Tongue (tissue), 2 donors: Measurements from ENCODE around the gene CYFIP1. TPM values are rescaled to one million over a fixed set of nuclear protein-coding genes. Genes with fewer than 3 reads are reported as not detected.

Experiments used
- DNase-seq: peaks from one replicate; pipeline ENCODE4 v3.0.0-alpha.2; 2015
- total RNA-seq: library from RNA; depleted of rRNA; stranded (reverse); fragments of >200 nt; gene quantifications from one replicate; pipeline ENCODE4 v1.2.3, GENCODE V29; 2014

The CYFIP1 gene
- total RNA-seq, 1 donor from 2014 or later = 92.6 TPM

DNA sequence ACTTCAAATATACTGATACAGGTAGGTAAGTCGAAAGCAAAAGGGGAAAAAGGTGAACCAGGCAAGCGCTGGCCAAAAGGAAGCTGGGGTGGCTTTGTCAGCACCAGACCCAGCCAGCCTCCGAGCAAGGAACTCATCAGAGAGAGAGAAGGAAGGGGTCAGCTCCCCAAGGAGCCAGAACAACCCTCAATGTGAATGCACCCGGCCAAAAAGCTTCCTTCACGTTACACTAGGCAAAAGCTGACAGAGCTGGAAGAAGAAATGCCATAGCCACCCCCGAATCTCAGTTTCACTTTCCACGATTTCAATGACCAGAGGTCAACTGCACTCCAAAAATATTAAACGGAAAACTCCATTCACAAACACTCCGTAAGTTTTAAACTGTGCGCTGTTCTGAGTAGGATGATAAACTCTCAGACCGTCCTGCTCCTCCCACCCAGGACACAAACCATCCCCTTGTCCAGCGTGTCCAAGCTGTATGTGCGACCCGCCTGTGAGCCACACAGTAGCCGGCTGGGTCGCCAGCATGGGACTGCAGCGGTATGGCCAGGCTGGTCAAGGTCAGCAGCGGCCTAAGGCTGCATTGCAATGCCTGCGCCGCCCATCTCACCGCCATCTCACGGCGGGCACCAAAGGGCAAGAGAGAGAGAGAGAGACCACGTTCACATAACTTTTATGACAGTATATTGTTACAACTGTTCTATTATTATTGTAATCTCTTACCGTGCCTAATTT is 29.7 kb downstream of the CYFIP1 start:
- no peak for DNase-seq

DNA sequence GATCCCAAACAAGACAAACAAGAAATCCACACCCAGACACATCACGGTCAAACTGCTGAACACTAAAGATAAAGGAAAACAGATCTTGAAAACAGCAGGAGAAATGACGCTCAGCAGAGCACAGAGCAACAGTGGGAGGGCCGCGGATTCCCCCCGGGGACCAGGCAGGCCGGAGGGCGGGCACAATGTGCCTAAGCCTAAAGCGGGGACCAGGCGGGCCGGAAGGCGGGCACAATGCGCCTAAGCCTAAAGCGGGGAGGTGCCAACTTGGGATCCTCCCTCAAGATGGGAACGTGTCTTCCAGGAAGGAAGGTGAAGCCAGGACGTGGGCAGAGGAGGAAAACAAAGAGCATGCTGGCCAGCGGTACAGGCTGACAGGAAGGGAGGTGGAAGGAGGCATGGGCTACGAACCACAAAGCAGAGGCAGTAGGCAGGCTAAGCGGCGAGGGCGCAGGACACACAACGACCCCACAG is 31.1 kb downstream of the CYFIP1 start:
- DNase-seq = peak; percentile 62

DNA sequence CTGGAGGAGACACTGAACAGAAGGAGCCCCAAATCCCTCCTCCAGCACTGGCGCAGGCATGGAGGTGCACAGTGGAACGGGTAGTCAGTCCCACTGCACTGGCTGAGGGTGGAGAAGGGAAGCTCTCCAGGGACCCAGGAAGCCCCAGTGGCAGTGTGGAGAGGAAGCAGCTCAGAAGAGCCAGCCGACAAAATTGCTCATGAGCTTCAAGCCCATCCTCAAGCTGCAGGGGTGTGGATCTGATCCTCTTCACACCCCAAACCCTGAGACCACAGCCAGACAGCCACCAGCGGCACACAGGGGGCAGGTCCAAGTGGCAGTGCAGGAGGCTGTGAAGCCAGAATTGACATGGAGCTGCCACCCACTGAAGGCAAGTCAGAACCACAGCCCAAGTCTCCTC is 32.1 kb downstream of the CYFIP1 start:
- DNase-seq = no peak

GRCh38 chr15:22947101-22948000 is 32.8 kb downstream of the CYFIP1 start:
- no peak for DNase-seq

DNA sequence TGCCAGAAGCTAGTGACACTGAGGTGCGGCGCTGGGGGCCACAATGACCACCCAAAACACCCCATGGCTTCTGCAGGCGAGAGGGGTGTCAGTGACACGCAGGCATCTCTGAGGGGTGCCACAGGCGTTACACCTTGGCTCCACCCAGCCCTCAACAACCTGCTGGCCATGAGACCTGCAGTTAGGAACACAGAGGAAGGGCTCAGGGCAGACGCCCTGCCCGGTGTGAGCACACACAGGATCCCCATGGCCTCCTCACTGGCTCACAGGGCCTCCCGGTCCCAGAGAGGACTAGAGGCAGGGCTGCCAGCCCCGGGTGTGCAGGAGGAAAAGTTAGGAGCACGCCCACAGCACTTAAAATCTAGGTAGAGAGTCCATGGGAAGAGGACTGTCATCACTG is 35.1 kb downstream of the CYFIP1 start:
- DNase-seq = no peak

GRCh38 chr15:22944651-22945050 is 35.5 kb downstream of the CYFIP1 start:
- peak; percentile 60 for DNase-seq

GRCh38 chr15:22942877-22943276 is 37.3 kb downstream of the CYFIP1 start:
- DNase-seq = no peak

DNA sequence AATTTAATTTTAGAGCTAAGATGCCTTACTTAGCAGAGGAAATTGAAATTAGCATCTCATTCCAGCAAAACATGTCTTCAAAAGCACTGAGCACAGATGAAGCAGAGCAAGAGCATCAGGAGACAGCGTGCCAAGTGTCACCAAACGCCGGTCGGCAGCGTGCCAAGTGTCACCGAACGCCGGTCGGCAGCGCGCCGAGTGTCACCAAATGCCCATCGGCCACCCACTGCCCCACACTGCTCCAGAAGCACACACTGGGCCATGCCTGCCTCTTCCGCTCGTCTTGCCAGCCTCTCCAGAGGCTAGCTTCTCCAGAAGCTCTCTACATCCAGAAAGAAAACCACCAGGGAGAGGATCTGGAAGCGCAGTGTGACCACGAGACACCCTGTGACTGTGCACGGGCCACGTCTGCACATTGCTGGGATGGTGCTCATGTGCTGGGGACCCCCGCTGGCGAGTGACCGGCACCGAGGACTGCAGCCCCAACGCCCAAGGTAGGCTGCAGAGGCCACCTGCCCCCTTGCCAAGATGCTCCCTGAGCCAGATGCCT is 37.8 kb downstream of the CYFIP1 start:
- DNase-seq = no peak

- DNase-seq = no peak
These were observed 39.0 kb downstream of the CYFIP1 start for GRCh38 chr15:22941179-22941578.

DNA sequence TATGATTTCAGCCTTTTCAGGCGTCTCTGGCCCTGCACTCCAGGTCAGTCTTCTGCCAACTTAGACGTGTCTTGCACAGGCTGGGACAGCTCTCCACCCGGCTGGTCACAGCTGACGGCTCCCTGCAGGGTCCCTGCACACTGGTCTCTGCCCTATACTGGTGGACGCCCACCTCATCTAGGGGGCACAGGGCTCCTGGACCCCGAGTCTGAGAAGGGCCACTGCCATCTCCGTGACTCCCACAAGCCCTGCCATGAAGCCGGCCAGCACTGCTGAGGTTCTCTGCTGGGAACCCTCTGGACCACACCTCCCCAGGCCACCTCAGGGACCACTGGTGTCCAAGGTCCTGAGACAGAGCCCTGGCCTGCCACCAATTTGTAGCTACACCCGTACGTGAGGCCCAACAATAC is 40.5 kb downstream of the CYFIP1 start:
- no peak for DNase-seq

DNA sequence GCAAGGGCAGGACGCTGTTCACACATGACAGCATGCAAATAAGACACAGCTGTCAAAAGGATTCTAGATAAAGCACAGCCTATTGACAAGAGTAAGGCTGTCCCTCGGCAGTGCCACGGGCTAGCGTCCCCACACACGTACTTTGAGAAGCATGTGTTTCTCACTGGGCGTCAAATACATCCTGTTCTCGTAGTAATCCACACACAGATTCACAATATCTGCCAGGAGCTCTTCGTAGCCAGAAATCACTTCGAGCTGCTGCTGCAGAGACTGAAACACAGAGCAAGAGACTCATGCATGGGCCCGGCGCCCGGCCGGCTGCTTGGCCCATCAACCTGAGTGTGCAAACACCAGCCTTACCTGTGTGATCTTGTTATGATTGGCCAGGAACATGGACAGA is 41.1 kb downstream of the CYFIP1 start:
- DNase-seq = no peak

- no peak for DNase-seq
These were observed 43.3 kb downstream of the CYFIP1 start for GRCh38 chr15:22936577-22937472.

DNA sequence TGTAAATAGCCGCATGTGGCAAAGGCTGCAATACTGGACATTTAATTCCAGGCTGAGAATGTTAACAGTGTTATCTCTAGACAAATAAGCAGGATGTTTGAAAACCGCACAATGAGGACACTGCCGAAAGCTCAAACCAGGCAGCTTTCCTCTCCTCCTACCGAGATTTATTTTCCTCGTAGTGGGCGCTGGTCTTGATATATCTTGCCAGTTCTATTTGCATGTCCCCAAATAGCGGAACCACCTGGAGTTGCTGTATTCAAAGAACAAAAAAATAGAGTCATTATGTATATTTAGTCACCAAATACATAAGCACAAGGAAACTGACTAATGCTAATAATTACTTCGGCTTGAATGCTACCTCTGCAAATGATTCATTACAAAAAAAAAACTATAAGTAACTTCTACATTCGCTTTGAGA is 46.5 kb downstream of the CYFIP1 start:
- DNase-seq = no peak

- no peak for DNase-seq
These were observed 48.2 kb downstream of the CYFIP1 start for GRCh38 chr15:22931784-22932536.

- DNase-seq = peak; percentile 57
These were observed 49.2 kb downstream of the CYFIP1 start for GRCh38 chr15:22930782-22931484.

- no peak for DNase-seq
These were observed 52.4 kb downstream of the CYFIP1 start for GRCh38 chr15:22927761-22928160.

DNA sequence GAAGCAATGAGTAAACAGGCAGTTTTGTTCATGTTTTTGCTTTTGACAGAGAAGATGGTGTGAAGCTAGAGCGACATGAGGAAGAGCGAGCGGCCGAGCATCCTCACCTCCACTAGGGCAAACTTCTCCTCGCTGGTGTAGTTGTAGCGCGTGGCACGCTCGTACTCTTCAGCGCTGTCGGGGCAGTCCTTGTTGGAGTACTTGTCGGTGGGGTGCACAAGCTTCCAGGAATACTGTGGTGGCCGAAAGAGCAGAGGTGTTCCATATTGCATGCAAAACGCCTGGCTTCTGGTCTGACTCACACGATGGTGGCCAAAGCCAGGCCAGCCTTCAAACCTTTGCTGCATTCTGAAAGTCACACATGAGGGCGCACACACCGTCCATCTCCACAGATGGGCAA is 54.3 kb downstream of the CYFIP1 start:
- DNase-seq = no peak

DNA sequence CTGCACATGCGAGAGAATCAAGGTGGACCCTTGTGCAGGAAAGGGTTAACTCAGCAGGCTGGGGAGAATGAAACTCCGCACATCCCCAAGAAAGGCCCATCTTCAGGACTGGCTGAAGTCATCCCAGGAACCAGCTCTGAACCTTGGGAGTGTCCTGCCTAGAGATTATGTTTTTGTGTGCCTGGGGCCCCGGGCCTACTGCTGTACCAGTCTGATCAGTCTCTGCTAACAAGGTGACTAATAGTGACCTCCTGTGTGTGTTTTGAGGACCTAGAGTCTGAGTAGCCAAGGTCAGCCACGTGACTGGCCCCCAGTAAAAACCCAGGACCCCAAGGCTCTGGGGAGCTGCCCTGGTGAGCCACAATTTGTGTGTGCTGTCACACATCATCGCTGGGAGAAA is 58.2 kb downstream of the CYFIP1 start:
- no peak for DNase-seq

GRCh38 chr15:22919171-22919570 is 61.0 kb downstream of the CYFIP1 start:
- no peak for DNase-seq

DNA sequence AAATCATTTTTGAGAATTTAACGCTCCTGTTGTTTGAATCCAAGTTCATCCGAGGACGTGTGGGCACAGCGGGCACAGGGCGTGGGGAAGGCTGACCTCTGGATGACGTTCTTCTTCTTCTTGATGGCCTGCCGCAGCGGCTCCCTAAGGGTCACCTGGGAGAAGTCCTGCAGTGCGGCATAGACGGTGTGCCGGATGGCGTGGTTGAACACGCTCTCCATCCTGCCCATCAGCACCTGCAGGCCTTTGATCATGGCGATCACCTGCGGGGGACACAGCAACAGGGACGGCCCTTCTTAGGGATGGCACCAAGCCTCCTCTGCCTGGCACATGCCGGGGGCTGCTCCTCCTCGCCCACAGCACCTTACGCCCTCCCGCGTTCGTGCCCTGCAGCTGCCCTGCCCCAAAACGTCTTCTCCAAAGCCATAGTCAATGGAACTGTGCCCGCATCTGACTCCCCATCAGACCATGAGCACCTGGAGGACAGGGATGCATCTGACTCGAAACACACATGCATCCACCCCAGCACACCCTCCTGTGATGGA is 61.5 kb downstream of the CYFIP1 start:
- DNase-seq = no peak
